Stimulated activated CD4-positive, alpha-beta T cell treated with anti-CD3 and anti-CD28 coated beads, Interleukin-1b, Interleukin-23, amount 100 ng/mL, for 4 hours (primary cell): ENCODE results near the gene FAM89A.
A peak's percentile ranks its signal among the peaks of the same experiment; 100 is the strongest.

Source experiments
- DNase-seq, 2 donors: peaks; one replicate each; pipeline ENCODE4 v3.0.0-alpha.2; 2020; ENCODE audit warnings: low read depth in 2 of 2

FAM89A gene

GRCh38 chr1:231040019-231040799 lies at the start of gene FAM89A:
FAM89A (minus strand) TSS chr1:231040254; CDS start chr1:231040211, 43 bp downstream.
- peak; percentile 72 to 77 for DNase-seq

DNA sequence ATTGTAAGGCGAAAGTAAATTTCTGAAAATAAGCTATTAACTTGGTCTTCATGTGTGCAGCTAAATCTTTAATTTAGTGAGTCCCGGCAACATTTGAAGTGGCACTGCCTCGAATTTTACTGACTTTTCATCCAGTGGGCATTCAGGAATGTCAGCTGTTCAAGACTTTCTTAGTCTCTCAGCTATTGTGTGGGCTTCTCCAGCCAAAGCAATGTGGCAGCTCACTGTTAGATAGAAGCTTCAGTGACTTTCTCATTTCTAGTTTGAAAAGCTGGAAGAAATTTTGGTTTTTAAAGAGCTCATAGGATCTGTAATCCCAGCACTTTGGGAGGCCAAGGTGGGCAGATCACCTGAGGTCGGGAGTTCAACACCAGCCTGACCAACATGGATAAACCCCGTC lies 44.3 kb upstream of the FAM89A start:
- DNase-seq = no peak

DNA sequence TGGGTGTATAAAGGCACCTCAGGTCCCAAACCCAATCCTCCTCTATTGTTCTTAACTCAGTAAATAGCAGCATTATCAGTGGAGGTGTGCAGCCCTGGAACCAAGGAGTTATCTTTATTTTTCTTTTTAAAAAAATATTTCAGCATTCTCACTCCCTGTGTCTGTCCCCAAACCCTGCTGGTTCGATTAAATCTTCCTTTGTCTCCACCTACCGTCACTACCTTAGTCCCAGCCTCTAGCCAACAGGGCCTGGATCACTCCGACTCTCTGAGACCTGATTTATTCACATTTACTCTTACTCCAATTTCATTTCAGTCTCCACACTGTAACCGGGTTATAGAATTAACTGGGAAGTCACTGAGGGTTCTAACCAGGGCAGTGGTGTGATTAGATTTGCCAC lies 39.1 kb upstream of the FAM89A start:
- no peak for DNase-seq

DNA sequence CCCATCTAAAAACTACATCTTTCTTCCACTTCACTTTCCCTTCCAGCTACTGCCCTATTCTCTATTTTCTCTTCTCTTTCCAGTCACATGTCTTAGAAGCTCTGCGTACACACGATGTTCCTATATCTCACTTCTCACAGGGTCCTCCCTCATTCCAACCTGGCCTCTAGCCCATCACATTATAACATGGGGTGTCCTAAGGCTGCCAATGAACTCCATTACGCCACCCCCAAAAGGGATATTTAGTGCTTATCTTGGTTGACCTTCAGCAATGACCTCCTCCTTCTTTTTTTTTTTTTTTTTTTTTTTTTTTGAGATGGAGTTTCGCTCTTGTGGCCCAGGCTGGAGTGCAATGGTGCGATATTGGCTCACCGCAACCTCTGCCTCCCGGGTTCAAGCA lies 38.2 kb upstream of the FAM89A start:
- no peak for DNase-seq

DNA sequence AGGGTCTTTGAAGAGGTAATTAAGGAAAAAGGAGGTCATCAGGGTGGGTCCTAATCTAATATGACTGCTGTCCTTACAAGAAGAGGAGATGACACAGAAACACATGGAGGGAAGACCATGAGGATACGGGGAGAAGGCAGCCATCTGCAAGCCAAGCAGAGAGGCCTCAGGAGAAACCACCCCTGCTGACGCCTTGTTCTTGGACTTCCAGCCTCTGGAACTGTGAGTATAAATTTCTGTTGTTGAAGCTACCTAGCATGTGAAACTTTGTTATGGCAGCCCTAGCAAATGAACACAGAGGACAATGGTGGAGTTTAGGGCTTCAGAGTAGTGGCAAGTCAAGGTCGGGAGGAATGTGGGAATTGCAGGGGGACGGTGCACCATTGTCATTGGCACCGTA lies 36.7 kb upstream of the FAM89A start:
- DNase-seq = no peak

GRCh38 chr1:231075497-231075896 lies 35.4 kb upstream of the FAM89A start:
- DNase-seq = no peak

GRCh38 chr1:231075020-231075419 lies 35.0 kb upstream of the FAM89A start:
- DNase-seq = no peak

- DNase-seq = no peak
Observed at GRCh38 chr1:231074046-231074445, 34.0 kb upstream of the FAM89A start.

- DNase-seq = no peak
Observed at GRCh38 chr1:231073331-231073730, 33.3 kb upstream of the FAM89A start.

DNA sequence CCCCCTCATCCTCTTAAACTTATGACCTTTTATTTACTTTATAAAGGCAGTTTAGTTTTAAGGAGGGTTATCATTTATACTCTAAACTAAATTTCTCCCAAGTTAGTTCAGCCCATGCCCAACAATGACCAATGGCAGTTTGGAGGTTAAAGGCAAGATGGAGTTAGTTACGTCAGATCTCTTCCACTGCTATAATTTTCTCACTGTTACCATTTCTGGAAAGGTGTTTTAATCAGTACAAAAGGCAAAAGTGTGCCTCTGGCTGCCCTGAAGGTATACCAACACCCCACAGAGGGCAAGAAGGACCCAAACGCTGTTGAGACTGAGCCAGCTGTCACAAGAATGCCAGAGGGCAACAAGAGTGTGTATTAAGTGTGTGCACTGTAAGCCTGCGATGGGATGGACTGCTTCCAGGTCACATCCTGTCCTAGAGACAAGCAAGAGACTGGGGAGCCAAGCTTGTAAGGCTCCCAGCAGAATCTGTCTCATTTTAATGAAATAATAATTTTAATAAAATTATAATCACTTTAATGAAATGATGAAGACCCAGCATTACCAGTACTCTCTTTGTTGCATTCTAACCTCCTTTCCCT lies 32.5 kb upstream of the FAM89A start:
- DNase-seq = no peak

- no peak for DNase-seq
Observed at GRCh38 chr1:231072041-231072440, 32.0 kb upstream of the FAM89A start.

- DNase-seq = no peak
Observed at GRCh38 chr1:231070758-231071444, 30.8 kb upstream of the FAM89A start.

DNA sequence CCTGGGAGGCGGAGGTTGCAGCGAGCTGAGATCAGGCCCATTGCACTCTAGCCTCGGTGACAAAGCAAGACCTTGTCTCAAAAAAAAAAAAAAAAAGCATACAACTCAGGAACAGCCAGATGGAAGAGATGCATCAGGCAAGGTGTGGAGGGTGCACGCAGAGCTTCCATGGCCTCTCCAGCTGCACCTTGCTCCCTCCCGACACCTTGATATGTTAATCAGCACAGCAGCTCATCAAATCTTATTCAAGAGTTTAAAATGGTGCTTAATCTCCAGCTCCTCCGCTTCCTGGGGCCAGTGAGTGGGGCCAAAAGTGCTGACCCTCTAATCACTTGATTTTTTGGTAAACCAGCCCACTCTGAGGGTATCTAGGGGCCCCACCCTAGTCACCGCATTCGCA lies 29.3 kb upstream of the FAM89A start:
- no peak for DNase-seq

GRCh38 chr1:231068762-231069161 lies 28.7 kb upstream of the FAM89A start:
- no peak for DNase-seq

- DNase-seq = no peak
Observed at GRCh38 chr1:231065510-231066241, 25.6 kb upstream of the FAM89A start.

- DNase-seq = no peak
Observed at GRCh38 chr1:231064418-231064817, 24.4 kb upstream of the FAM89A start.

GRCh38 chr1:231063331-231063730 lies 23.3 kb upstream of the FAM89A start:
- no peak for DNase-seq

GRCh38 chr1:231062500-231063270 lies 22.6 kb upstream of the FAM89A start:
- no peak for DNase-seq

- DNase-seq = no peak
Observed at GRCh38 chr1:231059566-231060193, 19.6 kb upstream of the FAM89A start.

- no peak for DNase-seq
Observed at GRCh38 chr1:231058416-231059109, 18.5 kb upstream of the FAM89A start.
